Stimulated activated CD4-positive, alpha-beta T cell treated with anti-CD3 and anti-CD28 coated beads, TNF-alpha, amount 100 ng/mL, for 48 hours (primary cell): ENCODE data around the gene MANEAL.
"Not testable (repeated sequence)": the region's sequence is repeated elsewhere in the genome, so short reads cannot be mapped to it uniquely, and the experiment has no call there.

ENCODE experiments used
- DNase-seq, 3 donors: peaks; one replicate each; pipeline ENCODE4 v3.0.0-alpha.2; 2020; ENCODE audit warnings: low read depth in 3 of 3

Gene MANEAL

GRCh38 chr1:37793773-37794371 lies at the start of gene MANEAL:
Gene MANEAL (plus strand): TSS chr1:37793847. CDS start chr1:37794183, 336 bp downstream.
- DNase-seq = peak in 1 of 3 donors; percentile 15

- DNase-seq = no peak
Measured at GRCh38 chr1:37746806-37747205, 46.8 kb upstream of the MANEAL start.

- no peak for DNase-seq
Measured at GRCh38 chr1:37748565-37748964, 45.1 kb upstream of the MANEAL start.

- no peak for DNase-seq
Measured at GRCh38 chr1:37752213-37752582, 41.4 kb upstream of the MANEAL start.

- DNase-seq = no peak
Measured at GRCh38 chr1:37752583-37753471, 40.8 kb upstream of the MANEAL start.

- DNase-seq = no peak
Measured at GRCh38 chr1:37753473-37754321, 40.0 kb upstream of the MANEAL start.

- peak in 1 of 3 donors; percentile 40 for DNase-seq
Measured at GRCh38 chr1:37755290-37755689, 38.4 kb upstream of the MANEAL start.

- no peak for DNase-seq
Measured at GRCh38 chr1:37755951-37756560, 37.6 kb upstream of the MANEAL start.

GRCh38 chr1:37759451-37759850 lies 34.2 kb upstream of the MANEAL start:
- DNase-seq = no peak

GRCh38 chr1:37761416-37762095 lies 32.1 kb upstream of the MANEAL start:
- DNase-seq = no peak

GRCh38 chr1:37762516-37762915 lies 31.1 kb upstream of the MANEAL start:
- DNase-seq = no peak

GRCh38 chr1:37763791-37764413 lies 29.7 kb upstream of the MANEAL start:
- no peak for DNase-seq

GRCh38 chr1:37764414-37764825 lies 29.2 kb upstream of the MANEAL start:
- peak in 2 of 3 donors; percentile 32 to 65 for DNase-seq

- DNase-seq = no peak
Measured at GRCh38 chr1:37764888-37765441, 28.7 kb upstream of the MANEAL start, which contains the start of gene EPHA10. Gene EPHA10 (minus strand): TSS chr1:37765120. CDS start chr1:37765066, 54 bp downstream.

GRCh38 chr1:37765916-37766664 lies 27.6 kb upstream of the MANEAL start:
- DNase-seq = peak in 1 of 3 donors; percentile 15

GRCh38 chr1:37767488-37767887 lies 26.2 kb upstream of the MANEAL start:
- no peak for DNase-seq

GRCh38 chr1:37771440-37771839 lies 22.2 kb upstream of the MANEAL start:
- DNase-seq = not testable (repeated sequence)

GRCh38 chr1:37776946-37777516 lies 16.6 kb upstream of the MANEAL start:
- DNase-seq = no peak

- DNase-seq = no peak
Measured at GRCh38 chr1:37778654-37779053, 15.0 kb upstream of the MANEAL start.
